Germinal center (tissue), 1 donor: Measurements from ENCODE around the gene COP1.

ENCODE experiments used
- DNase-seq: peaks from one replicate; pipeline ENCODE4 v3.0.0; 2012; ENCODE audit warnings: mixed read lengths, low spot score

Gene COP1

DNA sequence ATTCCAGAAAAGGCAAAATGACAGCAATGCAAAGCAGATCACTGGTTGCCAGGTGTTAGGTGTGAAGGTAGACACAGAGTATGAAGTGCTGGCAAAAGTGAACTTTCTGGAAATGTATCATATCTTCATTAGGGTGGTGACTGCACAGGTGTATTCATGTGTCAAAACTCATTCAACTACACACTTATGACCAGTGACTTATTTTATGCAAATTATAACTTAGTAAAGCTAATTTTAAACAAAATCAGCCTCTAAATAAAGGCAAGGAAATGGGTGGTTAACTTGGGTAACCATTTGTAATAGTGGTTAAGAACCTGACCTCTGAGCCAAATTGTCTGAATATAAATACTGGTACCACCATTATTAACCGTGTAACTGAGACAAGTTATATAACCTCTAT is 7.4 kb downstream of the COP1 start:
- no peak for DNase-seq

DNA sequence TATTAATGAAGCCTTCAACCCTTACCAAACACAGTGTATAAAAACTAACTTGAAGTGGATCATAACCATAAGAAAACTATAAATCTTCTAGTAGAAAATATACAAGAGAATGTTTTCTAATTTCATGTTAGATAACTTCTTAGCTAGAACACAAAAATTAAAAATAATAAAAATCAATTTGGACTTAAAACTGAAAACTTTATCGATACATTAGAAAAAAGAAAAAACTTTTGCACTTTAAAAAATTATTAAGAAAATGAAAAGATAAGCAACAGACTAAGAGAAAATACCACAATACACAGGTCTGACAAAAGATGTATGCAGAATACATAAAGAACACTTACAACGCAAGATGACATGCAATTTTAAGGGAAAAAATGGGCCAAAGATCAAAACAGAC is 8.7 kb downstream of the COP1 start:
- no peak for DNase-seq

DNA sequence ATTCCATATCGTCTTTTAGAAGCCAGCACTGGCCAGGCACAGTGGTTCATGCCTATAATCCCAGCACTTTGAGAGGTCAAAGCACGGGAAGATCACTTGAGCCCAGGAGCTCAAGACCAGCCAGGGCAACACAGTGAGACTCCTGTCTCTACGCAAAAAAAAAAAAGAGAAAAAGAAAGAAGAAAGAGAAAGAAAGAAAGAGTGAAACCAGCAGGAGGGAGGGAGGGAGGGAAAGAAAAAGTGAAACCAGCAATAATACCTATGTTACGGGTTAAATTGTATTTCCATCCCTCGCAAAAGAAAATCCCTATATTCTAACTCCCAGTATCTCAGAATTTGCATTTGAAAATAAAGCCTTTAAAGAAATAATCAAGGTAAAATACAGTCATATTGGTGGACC is 10.4 kb downstream of the COP1 start:
- no peak for DNase-seq

DNA sequence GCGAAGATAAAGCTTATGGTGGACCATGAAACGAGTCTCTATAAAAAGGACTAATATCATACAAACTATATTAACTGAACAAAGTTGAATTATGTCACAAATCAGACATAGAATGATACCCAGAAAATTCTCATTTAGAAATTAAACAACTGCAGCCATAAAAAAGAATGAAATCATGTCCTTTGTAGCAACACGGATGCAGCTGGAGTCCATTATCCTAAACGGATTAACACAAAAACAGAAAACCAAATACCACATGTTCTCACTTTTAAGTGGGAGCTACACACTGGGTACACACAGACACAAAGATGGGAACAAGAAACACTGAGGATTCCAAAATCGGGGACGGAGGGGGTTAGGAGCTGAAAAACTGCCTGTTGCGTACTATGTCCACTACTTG is 11.5 kb downstream of the COP1 start:
- no peak for DNase-seq

DNA sequence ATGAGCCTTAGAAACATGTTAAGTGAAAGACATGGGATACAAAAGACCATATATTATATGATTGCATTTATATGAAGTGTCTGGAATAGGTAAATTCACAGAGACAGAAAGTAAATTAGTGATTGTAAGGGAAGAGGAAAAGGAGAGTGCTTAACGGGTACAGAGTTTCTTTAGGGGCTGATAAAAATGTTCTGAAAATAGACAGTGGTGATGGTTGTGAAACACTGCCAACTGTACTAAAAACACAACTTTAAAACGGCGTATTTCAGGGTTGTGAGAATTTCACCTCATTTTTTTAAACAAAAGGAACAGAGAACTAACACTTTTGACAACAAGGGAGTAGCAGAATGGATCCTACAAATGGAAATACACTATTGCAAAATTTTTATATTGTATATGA is 13.4 kb downstream of the COP1 start:
- DNase-seq: no peak

DNA sequence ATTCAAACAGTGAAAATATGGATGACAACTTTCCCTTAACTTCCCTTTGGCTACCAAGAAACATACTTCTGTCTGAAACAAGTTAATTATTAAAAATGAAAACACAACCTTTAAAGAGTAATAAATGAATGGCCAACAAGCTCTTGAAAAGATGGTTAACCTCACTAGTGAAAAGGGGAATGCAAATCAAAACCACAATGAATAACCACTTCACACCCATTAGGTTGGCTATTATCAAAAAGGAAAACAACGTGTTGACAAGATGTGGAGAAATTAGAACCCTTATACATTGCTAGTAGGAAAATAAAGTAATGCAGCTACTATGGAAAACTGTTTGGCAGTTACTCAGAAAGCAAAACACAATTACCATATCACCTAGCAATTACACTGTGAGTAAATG is 14.1 kb downstream of the COP1 start:
- DNase-seq: no peak

DNA sequence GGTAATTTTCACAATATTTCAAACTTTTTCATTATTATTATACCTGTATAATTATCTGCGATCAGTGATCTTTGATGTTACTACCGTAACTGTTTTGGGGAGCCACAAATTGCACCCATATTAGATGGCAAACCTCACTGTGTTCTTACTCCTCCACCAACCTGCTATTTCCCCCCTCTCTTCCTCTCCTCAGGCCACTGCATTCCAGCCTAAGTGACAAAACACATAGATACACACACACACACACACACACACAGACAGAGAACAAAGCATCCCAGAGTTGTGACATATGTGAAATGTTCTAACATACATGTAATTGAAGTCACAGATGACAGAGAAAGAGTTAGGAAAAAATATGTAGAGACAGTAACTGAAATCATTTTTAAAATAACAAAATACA is 18.5 kb downstream of the COP1 start:
- no peak for DNase-seq

DNA sequence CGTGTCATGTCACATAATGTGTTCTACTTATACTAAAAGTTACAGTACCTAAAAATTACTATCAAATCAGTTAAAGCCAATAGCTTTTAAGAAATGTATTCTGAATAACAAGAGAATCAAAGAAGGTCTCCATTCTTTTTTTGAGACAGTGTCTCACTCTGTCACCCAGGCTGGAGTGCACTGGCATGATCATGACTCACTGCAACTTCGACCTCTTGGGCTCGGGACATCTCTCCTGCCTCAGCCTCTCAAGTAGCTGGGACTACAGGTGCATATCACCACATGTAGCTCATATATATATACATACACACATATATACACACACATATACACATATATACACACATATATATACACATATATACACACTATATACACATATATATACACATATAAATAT is 20.1 kb downstream of the COP1 start:
- DNase-seq: no peak

DNA sequence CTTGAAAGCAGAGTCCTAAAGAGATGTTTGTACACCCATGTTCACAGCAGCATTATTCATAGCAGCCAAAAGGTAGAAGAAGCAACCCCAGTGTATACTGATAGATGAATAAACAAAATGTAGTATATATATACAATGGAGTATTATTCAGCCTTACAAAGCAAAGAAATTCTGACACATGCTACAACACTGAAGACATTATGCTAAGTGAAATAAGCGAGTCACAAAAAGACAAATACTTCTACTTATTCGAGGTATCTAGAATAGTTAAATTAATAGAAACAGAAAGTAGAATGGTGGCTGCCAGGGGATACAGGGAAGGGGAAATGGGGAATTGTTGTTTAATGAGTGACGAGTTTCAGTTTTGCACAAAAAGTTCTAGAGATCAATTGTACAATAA is 23.5 kb downstream of the COP1 start:
- DNase-seq: no peak

DNA sequence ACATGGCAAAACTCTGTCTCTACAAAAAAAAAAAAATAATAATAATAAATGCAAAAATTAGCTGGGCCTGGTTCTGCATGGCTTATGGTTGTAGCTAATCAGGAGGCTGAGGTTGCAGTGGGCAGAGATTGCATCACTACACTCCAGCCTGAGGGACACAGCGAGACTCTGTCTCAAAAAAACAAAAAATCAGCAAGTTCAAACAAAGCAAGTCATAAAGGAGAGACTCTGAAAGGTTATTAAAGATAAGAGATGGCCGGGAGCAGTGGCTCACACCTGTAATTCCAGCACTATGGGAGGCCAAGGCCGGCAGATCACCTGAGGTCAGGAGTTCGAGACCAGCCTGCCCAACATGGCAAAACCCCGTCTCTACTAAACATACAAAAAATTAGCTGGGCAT is 28.8 kb downstream of the COP1 start:
- DNase-seq: no peak

DNA sequence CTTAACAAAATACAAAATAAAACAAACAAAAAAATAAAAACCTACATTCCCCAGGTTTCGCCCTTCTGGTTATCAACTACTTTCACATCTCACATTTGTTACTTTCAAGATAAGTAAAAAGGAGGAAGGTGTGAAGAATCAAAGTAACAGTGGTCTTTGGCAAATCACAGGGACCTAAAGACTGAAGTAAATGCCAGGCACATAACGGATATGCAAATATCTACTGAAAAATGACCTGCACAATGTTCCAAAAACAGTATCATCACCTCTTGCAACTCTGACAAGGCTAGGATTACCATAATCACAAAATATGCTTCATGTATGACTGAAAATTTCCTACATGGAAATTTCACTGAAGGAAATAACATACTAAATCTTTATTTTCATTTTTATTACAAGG is 29.3 kb downstream of the COP1 start:
- peak; percentile 44 for DNase-seq

DNA sequence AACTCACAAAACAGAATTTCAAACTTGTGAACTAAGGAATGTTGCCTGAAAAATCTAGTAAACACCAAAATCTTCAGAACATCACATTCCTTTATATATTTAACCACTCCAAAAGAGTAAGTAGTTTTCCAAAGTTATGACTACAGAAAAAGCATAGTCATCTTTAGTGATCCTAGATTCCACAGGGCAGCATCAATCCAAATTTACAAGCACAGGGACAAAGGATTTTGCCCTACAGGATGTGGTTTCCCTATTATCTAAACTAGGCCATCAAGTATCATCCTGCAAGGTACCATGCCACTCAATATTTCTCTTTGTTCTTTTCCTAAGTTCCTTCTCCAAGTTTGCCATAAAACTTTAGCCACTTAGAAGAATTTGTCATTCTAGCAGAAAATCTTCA is 33.0 kb downstream of the COP1 start:
- DNase-seq: no peak

DNA sequence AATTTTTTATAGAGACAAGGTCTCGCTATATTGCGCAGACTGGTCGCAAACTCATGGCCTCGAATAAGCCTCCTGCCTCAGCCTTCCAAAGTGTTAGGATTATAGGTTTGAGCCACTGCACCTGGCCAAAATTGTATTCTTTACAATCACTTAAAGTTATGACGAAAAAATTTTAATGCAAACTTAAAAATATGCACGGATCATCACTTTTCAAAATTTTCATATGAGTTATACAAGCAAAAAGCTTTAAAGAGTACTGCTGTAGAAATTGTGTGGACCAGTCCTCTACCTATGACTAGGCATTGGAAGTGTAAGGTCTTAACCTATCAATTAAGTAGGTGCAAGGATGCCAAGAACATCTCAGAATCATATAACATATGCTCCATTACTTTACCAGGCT is 34.9 kb downstream of the COP1 start:
- no peak for DNase-seq

DNA sequence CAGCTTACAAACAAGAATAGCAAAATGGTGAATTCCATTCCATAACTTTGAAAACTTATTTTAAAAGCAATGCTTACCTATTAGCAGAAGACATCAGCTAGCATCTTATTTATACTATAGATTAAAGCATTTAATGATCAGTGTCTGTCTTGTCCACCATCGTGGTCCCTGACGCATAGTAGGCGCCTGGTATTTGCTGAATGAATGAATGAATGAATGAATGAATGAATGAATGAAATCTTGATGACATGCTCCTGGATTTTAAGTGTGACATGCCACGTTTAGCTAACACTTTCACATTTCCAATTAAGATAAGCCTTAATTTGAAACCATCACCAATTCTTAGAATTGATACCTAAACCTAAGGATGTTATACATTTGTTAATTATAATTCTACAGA is 39.9 kb downstream of the COP1 start:
- DNase-seq: no peak

DNA sequence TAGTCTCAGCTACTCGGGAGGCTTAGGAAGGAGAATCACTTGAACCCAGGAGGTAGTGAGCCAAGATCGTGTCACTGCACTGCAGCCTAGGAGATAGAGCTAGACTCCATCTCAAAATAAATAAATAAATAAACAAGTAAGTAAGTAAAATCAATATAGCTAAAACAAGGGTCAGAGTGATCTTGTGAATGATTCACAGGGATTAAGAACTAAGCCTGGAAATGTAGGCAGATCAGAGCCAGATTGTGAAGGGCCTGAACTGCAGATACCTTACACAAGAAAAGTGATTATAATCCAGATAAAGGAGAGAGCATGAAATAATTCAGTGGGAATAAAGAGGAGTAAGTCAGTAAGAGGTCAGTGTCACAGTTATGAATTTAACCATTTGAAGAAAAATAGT is 41.5 kb downstream of the COP1 start:
- no peak for DNase-seq

DNA sequence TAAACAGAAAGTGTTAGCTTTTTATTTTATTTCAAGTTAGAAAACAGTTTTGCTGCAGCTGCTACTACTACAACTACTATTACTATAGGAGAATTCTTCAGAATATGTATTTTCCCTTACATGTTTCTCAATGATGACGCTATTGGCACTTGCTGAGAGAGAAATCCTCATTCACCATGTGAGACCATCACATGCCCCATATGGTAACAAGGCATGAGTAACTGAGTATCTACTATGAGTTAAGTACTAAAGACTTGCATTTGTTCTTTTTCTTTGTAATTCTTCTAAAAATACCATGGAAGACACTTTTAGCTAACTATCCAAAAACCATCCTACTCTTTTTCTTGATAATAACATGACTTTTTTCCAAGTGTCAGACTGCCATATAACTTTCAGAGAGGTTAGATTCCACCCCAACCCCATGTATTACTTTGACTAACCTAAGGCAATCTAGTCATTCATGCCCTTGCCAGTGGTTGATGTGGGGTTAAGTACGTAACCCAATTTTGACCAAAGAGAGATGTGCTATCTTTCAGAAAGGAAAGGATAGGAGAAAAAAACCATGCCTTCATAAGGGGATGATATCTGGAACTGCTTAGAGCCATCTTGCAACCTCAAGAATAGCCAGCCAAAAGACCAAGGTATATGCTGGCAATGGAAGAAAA is 42.9 kb downstream of the COP1 start:
- no peak for DNase-seq

DNA sequence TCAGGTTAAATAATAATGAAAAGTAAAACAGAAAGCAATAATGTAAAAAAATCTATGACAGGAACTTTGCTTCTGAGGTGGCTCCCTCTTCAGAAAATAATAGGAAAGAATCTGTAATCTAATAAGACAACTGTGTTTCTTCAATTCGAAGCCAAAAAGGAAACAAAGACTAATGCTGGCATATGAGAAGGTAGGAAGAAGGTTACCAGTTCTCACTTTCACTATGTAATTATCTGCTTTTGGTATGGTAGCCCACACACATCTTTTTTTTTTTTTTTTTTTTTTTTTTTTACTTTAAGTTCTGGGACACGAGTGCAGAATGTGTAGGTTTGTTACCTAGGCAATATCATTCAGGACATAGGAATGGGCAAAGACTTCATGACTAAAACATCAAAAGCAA is 47.1 kb downstream of the COP1 start:
- no peak for DNase-seq

DNA sequence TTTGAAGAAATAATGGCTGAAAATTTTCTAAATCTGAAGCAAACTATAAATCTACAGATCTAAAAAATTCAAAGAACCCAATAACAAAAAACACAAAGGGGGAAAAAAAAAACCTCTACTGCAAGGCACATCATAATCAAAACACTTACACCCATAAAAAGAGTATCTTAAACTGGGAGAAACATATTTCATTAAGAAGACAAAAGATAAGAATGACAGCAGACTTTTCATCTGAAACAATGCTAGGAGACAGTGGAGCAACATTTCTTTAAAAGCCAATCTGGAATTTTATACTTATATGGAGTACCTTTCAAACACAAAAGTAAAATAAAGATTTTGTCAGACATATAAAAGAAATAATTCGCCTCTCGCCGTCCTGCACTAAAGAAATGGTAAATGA is 49.1 kb downstream of the COP1 start:
- DNase-seq: no peak

DNA sequence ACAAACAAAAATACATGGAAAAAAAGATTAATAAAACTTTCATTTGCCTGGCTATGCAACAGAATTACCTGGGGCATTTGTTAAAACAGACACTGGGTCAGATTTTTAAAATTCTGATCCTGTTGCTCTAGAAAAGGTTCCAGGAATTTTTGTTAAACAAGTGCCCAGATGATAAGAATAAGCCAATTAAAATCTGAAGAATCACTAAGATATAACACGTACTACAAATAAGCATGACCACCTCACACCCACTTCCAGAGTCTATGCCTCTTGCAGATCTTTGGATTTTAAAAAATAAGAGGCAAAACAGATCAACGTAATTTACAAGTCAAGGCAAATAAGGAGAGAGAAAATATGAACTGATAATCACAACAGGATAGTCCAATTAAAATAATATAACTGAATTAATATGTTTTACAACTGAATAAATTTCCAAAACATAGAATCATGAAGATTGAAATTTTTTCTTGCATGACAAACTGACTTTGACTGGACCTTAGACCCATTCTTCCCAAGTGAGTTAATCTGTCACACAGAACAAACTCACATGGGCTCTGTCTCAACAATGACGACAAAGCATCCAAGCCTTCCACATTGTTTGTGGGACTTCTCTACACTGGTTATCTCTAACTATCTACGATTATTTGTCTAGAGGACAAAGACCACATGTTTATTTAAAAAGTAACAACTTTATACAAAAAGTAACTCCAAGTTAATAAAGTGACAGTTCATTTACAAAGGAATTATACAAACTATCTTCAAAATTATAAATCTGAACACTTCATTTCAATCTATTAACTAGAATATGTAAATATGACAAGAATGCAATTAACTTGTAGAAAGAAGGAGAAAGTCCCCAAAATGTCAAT is 56.9 kb downstream of the COP1 start:
- DNase-seq: no peak

DNA sequence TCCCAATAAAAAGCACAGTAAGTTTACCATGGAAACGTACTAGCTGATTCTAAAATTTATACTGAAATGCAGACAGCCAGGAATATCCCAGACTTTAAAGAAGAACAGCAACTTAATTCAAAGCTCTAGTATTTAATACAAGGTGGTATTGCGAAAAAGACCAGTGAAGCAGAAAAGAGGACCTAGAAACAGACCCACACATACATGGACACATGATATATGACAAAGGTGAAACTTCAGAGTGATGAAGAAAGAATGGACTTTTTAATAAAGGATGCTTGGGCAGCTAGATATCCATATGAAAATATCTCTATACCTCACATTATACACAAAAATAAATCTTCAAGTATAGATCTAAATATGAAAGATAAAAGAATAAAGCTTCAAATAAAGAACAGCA is 62.6 kb downstream of the COP1 start:
- no peak for DNase-seq

DNA sequence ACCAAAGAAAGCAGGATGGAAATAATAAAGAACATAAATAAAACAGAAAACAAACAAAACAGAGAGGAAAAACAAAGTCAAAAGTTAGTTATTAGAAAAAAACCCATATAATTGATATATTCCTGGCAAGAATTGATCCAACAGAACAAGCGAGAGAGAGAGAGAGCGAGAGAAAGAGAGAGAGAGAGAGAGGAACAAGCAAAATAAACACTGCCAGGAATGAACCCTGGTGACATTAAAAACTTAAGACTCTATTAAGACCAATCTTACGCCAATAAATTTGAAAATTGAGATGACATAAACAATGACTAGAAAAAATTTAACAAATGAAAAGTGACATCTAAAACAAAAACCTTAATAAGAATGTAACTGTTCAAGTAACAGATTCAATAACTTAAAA is 64.1 kb downstream of the COP1 start:
- no peak for DNase-seq

DNA sequence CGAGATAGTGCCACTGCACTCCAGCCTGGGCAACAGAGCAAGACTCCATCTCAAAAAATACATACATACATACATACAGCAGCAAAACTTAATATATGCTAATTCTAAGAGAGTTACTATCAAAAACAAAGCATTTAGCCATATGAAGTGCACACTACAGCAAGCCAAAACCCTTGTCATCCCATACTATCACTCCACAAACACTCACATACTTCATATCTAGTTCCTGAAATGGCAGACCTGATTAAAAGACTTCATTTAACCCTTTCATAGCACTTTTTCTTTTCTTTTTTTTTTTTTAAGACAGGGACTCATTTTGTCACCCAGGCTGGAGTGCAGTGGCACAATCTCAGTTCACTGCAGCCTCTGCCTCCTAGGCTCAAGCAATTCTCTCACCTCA is 65.6 kb downstream of the COP1 start:
- DNase-seq: no peak

DNA sequence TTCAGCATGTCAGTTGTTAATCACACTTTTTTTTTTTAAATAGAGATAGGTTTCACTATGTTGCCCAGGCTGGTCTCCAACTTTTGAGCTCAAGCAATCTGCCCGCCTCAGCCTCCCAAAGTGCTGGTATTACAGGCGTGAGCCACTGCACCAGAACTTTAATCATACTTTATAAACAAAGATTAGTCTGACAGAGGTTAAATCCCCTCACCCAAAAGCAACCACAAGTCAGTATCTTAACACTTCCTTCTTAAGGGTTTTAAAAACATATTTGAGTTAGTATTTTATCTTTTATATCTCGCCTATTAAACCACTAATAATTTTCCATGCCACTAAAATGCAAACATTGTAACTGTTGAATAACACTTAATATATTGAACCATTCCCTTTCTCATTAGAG is 70.2 kb downstream of the COP1 start:
- DNase-seq: no peak

DNA sequence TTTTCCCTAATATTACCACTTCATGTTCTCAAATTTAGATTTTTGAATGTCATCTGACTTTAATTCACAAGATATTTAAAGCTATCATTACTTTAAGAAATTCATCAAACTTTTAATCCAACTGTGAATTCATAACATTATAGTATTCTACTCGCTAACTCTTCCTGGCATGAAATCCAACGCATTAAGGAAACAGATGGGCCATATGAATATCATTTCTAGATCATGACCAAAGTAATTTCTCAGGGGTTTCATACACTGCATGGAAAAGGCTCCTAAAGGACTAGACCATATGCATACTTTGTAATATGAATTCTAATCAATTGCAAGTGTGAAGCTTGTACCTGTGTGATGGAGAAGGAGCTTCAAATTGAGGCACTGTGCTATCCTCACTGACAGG is 72.4 kb downstream of the COP1 start:
- no peak for DNase-seq
